Measurements from ENCODE around the gene CDCA7L. TPM values are rescaled to one million over a fixed set of nuclear protein-coding genes. Genes with fewer than 3 reads are reported as not detected.

CDCA7L gene
- total and polyA plus RNA-seq, 2 of the 4 experiments (the other 2 are of a cell fraction), result 20.4 to 35.0 TPM

- DNase-seq (peak; percentile 32), ATAC-seq (ENCODE audit: low read depth) (no peak)
- no peak overlapping the region for H2BK15ac ChIP-seq (ENCODE audit: low read depth, low read length)
- ChIA-PET CTCF (no interaction called here), POLR2A (ENCODE audit: unreplicated experiment) (no interaction called here)
- in situ Hi-C loops (cut with MboI; ENCODE audit: low sequenced_read_pairs) (no loop called here), intact Hi-C loops (cut with micrococcal nuclease) (no loop called here), dilution Hi-C loops (cut with HindIII; ENCODE audit: low sequenced_read_pairs, unreplicated experiment) (no loop called here)
- H3K4me1 ChIP-seq (ENCODE audit: control insufficient read depth, insufficient read depth, low read length), result no peaks in the 10 kb centered on the region
- H3K9ac ChIP-seq (ENCODE audit: low read depth, low read length), result no peak overlapping the region
- no peak overlapping the region for H2BK120ac ChIP-seq (ENCODE audit: low read depth, low read length)
- no peak overlapping the region for H2AK9ac ChIP-seq (replicated peaks; ENCODE audit: low read depth, low read length, poor library complexity)
- H3K56ac ChIP-seq (ENCODE audit: extremely low read depth, insufficient read depth, low read length), result no peak overlapping the region
- H4K91ac ChIP-seq (ENCODE audit: insufficient read depth, low read depth, low read length), result no peak overlapping the region
- no peak overlapping the region for H2AFZ ChIP-seq (replicated peaks; ENCODE audit: low read length, poor library complexity)
- no peaks in the 10 kb centered on the region for H3K27me3 ChIP-seq (ENCODE audit: control insufficient read depth, insufficient read depth, low read length)
- no TSS peak for BruUV-seq (replicated peaks)
- H3K4me2 ChIP-seq (ENCODE audit: low read depth, low read length), result no peak overlapping the region
- H4K5ac ChIP-seq (ENCODE audit: low read depth, low read length), result no peak overlapping the region
- no peak overlapping the region for H3K4me3 ChIP-seq (ENCODE audit: insufficient read depth, low read depth, low read length)
- H4K20me1 ChIP-seq (ENCODE audit: insufficient read depth, low read length), result no peaks in the 10 kb centered on the region
- 0 out of 2 replicates have a peak, but pooled peaks cover 1% of the 10 kb centered on the region for H3K36me3 ChIP-seq (ENCODE audit: control insufficient read depth, insufficient read depth, low read length)
- no peak overlapping the region for H3K18ac ChIP-seq (ENCODE audit: low read depth, low read length)
- H4K8ac ChIP-seq (ENCODE audit: low read depth in 2 of 2, low read length in 2 of 2), result no peak overlapping the region
- H3K9me1 ChIP-seq (ENCODE audit: insufficient read depth, low read length), result no peaks in the 10 kb centered on the region
- H3K27ac ChIP-seq (ENCODE audit: insufficient read depth, low read length), result no peak overlapping the region
- H3K23ac ChIP-seq (ENCODE audit: low read depth, low read length), result no peak overlapping the region
- no peak overlapping the region for H3K14ac ChIP-seq (replicated peaks; ENCODE audit: low read depth, low read length)
- WGBS, 2 experiments (ENCODE audit: extremely low coverage in 2 of 2, insufficient read length in 1 of 2), result no CpG with 5 or more reads among the region's 2 CpGs
- no peak for TF ChIP-seq NFE2L2 (IDR thresholded peaks at IDR 0.05; ENCODE audit: low read depth, low read length)
- TF ChIP-seq RAD21 (IDR thresholded peaks at IDR 0.05; ENCODE audit: low read length), result no peak
- no peak for TF ChIP-seq BHLHE40 (IDR thresholded peaks at IDR 0.05; ENCODE audit: low read depth, low read length)
- TF ChIP-seq MAZ (IDR thresholded peaks at IDR 0.05; ENCODE audit: borderline replicate concordance, low read depth, low read length), result no peak
- TF ChIP-seq FOS (IDR thresholded peaks at IDR 0.05; ENCODE audit: low read depth, low read length), result no peak
- TF ChIP-seq CEBPB (IDR thresholded peaks at IDR 0.05; ENCODE audit: low read depth, low read length), result no peak
- TF ChIP-seq RFX5 (IDR thresholded peaks at IDR 0.05; ENCODE audit: low read depth, low read length), result no peak
- no peak for TF ChIP-seq POLR2A (IDR thresholded peaks at IDR 0.05; ENCODE audit: low read depth, low read length)
- no peak overlapping the region for H2BK20ac ChIP-seq (ENCODE audit: low read depth, low read length)
- H3K9me3 ChIP-seq (ENCODE audit: control insufficient read depth, insufficient read depth, low read length), result no peaks in the 10 kb centered on the region
- peaks cover 18 to 22% of the 10 kb centered on the region in 2 experiments for H3K79me1 ChIP-seq (ENCODE audit: low read depth in 1 of 2, low read length in 2 of 2)
- H2BK5ac ChIP-seq (ENCODE audit: low read depth, low read length, poor library complexity, severe bottlenecking), result no peak overlapping the region
- H2AK5ac ChIP-seq (ENCODE audit: low read depth, low read length), result no peak overlapping the region
- H3K4ac ChIP-seq (ENCODE audit: low read depth, low read length), result no peak overlapping the region
Measured at GRCh38 chr7:21923658-21924057, 22.0 kb downstream of the CDCA7L start.
